HG02759 (cell line): Measurements from ENCODE around the gene LMO1.

ENCODE experiments used
- ATAC-seq: cut with Tn5 transposase; IDR thresholded peaks from one replicate; pipeline ENCODE4 v1.9.1; 2021; ENCODE audit warnings: mild to moderate bottlenecking, moderate library complexity; ENCODE audit not compliant: unreplicated experiment

The LMO1 gene

DNA sequence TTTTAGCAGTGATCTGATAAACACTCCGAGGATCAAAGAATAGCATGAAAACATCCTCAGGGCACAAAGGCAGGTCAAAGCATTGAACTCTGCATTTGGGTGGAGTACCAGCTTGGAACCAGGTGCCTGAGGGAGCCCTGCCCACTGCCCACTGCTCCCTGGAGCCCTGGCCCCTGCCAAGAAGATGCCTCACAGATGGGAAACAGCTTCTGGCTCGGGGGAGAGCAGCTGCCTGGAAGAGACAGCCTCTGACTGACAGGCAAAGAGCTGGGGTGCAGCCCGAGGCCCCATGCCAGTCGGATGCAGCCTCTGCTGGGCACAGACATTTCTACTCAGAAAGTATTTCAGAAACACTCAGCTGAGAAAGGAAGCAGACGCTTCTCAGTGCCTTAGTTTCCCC, 13.2 kb downstream of the LMO1 start:
- no peak for ATAC-seq

DNA sequence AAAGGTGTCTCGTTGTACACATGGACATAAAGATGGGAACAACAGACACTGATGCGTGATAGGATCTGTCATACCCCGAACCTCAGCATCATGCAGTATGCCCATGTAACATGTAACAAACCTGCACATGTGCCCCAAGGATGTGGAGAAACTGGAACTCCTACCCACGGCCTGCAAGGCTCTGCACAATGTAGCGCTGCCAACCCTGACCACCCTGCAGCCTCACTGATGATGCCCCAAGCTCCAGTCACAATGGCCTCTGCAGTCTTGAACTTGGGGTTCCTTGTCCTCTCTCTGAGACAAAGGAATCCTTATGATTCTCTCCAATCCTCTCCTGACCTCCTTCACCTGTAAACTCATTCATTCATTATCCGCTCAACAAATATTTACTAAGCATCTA, 14.2 kb downstream of the LMO1 start:
- no peak for ATAC-seq

DNA sequence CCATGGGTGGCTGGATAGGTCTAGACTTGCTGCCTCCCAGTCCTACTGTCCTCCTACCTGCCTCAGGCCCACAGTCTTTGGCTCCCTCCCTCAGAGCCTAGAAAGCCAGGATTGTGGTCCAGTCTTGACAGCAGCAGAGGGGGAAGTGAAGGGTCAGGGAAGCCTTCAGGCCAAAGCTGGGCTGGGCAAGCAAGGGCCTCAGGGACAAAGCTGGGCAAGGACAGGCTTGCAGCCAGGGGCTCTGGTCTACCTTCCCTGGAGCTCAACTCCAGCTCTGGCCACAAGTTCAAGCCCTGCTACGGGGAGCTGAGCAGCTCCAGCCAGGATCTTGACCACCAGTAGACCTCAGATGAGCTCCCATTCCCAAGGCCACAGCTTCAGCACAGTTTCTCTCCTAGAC, 14.9 kb downstream of the LMO1 start:
- no peak for ATAC-seq

DNA sequence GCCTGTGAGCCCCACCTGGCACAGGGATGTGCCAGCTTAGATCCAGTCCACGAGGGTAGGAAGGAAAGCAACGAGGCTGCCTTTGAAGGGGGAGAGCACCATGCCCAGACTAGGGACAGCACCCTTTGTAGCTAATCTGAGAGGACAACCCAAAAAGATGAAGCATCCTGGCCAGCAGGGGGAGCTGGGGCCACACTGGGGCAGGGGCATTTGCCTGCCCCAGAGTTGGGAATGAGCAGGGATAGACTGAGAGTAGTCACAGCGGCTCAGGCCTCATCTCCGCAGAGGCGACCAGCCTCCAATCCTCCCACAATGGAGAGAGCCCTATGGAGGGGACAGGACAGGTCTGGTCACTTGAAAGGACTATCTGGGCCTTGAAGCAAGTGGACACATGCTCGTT, 16.4 kb downstream of the LMO1 start:
- ATAC-seq, result no peak

DNA sequence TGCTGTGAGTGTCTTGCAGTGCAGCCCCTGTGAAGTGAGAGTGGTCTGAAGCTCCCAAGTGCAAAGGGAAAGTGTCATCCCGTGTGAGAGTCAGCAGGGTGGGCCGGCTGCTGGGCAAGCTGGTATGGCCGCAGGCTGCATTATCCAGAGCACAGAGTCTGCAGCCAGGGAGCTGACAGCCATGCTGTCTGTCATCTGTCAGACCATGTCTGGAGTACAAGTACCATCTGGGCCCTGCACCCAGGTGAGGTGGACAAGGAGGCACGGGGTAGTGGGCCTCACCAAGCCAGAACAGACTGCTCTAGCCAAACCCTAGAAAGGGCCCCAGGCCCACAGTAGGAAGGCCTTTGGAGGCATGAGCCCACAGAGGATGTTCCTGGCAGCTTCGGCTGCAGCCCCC, 20.2 kb downstream of the LMO1 start:
- no peak for ATAC-seq

DNA sequence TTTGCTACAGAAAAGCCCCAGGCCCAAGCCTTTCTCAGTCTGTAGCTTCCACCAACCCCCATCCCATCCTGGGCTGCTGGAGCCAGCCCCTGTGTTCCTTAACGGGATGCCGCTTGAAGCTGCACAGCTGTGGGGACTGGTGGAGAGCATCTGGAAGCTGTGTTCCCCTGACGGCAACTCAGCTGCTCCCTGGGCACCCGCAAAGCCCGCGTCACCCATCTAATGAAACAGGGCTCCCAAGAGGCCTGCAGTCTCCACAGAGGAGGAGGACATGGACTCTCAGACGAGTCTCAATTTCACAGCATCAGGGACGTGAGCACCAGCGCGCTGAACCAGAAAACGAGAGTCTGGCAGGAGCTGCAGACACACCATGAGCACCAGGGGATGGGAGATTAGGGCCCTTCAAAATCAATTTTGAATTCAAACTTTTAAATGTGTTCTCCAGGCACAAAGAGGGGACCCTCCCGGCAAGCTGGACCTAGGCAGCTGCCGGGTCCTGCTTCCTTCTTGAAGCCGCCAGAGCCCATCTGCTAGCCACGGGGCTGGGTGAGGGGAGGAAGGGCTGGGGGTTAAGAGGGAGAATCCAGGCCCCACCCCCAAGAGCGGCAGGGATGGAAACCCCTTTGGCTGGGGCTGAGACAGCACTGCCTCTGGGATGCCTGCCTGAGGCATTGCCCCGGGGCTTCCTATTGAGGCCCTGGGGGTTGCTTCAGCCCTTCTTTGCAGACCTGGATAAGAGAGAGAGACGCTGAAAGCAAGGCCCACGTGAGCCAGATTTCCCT, 21.0 kb downstream of the LMO1 start:
- no peak for ATAC-seq

DNA sequence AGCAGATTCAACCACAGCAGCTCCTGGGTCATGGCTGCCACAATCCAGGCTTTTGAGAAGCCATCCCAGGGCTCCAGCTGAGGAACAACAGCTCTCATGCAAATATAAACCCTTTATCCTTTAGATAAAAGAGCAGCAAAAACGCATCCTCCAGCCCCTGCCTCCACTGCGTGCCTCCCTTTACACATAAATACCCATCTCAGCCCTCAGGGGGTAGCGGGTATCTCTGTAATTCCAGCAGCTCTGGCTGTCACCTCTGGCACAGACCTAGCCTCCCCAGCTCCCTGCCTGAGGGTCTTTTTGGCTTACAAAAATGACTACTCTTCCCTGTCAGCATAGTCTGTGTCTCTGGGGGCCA, 21.6 kb downstream of the LMO1 start:
- ATAC-seq, result no peak

DNA sequence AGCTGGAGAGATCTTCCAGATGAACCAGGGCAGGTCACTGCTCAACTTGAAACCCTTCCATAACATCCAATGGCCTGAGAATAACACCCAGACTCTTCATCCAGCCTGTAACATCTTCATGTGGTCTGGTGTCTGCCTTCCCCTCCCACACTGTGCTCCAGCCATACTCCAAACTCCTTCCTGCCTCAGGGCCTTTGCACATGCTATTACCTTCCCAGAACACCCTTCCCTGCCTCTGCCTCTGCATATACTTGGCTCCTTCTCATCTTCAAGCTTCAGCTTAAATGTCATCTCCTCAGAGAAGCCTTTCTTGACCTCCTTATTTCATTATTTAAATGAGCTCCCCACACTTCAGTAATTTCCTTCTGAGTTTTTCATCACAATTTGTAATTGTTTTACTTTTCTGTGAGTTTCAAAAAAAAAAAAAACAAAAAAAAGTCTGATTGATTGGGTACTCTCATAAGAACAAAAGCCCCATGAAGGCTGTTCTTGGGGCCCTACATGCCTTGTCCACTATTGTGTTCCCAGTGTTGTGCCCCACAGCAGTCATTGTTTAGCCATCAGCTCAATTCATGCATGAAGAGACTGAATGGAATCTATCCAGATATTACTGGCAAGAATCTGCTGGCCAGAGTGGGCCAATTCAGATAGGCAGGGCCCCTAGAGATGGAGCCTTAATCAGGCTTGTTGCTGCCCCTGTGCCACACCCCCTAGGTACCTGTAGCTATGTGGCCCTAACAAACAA, 22.1 kb downstream of the LMO1 start:
- no peak for ATAC-seq

DNA sequence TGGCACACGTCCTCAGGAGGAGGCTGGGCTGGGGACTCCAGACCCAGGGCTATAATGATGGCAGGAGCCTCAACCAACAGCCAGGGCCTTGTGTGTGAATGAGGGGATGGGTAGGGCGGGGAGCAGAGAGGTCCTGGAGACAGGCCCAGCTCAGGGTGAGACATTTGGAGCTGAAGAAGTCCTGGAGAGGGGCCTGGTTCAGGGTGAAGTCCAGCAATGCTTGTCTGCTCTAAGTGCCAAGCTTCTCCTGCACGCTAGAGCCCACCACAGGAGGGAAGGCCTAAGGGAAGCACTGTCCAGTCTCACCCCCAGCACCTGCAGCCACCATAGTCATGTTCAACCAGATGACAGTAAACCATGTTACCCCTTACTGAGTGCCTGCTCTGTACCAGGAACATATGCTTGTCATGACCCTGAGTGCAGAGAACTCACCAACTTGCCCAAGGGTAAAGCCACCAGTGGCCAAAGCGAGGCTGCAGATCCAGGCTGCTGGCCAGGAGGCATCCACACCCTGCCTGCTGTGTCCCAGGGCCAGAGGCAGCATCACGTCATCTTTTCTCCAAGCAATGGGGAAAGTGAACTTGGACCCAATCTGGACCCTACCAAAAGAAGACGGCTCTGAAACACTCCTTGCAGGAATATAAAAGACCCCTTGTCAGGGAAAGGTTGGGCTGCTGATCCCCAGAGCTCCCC, 24.0 kb downstream of the LMO1 start:
- no peak for ATAC-seq

DNA sequence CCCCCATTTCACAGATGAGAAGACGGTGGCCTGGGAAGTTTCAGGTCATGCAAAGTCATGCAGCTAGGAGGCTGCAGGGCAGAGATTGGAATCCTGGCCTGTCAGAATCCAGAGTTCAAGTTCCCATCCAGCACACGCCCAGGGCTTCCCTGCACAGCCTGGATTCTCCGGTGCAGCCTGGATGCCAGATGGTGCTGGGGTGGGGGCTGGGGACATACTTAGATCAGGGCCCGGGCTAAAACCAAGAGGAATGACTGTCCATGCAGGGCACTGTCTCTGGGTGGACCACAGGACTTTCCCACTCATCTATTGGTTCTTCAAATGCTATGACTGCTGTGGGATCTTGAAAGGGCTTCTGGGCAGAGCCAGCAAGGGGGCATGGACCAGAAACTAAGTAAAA, 24.6 kb downstream of the LMO1 start:
- ATAC-seq, result no peak

DNA sequence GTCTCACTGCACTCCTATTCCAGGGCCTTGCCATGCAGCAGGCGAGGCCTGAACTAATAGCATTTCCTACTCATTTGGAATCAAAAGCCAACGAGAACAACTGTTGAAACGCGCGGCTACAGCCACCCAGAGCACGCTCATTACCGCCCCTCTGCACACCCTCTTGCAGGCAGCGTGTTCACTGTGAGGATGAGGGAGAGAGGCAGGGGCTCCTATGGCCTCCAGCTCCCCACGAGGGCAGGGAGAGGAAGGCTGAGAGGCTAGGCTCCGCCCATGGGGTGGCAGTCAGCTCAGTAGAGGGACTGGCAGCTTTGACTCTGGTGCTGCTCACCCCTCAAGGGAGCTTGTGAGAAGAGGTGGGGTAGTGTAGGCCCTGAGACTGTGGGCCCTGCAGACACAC, 26.2 kb downstream of the LMO1 start:
- ATAC-seq, result no peak

DNA sequence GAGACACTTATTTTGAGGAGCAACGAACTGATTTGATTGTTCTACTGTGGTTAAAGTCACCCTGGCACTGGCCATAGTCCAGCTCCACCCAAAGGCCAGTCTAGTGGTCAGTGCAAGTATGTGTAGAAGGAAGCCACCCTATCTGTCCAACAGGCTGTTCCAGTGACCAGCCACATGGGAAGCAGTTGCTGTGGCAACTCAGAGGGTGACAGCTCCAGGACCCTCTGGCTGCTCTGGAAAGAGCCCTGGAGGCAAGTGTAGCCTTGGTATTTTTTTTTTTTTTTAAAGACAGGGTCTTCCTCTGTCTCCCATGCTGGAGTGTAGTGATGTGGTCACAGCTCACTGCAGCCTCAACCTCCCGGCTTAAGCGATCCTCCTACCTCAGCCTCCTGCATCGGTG, 27.8 kb downstream of the LMO1 start:
- no peak for ATAC-seq

DNA sequence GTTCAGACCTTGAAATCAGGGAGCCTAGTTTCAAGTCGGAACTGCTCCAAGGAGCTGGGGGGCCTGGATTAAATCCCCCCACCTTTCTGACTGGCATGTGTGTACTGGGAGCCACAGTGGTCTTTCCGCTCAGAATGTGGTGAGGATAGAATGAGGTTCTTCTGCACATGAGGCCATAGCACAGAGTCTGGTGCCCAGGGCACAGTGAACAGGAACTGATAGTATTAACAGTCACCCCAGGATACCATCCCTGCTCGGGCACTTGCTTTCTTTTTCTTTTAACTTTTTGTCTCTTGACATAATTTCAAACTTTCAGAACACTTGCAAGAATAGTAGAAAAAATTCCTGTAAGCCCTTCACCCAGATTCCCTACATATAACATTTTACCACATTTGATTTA, 28.8 kb downstream of the LMO1 start:
- no peak for ATAC-seq

DNA sequence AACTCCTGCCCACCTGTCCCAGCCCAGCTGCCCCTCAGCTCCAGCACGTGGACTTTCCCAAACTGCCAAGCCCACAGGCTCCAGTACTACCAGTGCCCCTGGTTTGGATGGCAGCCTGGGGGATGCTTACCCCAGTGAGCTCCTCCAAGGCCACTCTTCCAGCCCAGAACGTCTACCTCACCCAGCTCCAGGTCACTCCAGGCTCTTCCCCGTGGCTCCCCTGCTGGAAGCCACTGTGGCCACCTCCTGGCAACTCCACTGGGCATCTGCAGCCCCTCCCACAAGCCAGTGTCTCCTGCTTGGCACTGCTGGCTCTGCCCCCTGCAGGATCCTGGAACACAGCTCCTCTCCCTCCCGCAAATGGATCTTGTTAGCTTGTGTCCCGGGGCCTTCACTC, 29.3 kb downstream of the LMO1 start:
- no peak for ATAC-seq

DNA sequence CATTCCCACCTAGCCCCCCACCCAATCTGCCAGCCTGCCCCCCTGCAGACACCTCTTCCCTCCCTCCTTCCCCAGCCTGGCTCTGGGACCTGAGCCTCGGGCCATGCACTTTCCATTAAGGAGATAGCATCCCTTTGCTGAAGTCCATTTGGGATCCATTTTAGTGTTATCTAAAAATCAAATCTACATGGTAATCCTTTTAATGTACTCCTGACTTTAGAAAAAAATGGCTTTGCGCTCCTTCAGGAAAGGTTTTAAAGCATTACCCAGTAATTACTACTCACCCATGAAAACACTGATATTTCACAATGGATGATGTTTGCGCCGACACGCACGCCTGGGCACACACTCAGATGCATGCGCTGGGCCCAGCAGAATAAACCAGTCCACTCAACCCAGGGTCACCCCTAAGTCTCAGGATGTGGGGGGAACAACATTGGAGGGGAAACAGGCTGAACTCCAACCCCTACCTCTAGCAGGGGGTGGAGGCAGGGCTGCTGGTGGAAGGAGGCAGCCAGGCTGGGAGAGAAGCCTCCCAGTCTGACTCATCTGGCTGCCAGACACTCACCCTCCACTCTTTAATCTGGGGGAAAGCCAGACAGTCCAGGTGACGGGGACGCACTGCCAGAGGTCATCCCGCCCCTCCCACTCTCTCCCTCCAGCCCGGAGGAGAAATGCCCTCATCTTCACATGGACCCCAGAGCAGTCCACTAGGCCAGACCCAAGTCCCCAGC, 29.8 kb downstream of the LMO1 start:
- ATAC-seq, result no peak

DNA sequence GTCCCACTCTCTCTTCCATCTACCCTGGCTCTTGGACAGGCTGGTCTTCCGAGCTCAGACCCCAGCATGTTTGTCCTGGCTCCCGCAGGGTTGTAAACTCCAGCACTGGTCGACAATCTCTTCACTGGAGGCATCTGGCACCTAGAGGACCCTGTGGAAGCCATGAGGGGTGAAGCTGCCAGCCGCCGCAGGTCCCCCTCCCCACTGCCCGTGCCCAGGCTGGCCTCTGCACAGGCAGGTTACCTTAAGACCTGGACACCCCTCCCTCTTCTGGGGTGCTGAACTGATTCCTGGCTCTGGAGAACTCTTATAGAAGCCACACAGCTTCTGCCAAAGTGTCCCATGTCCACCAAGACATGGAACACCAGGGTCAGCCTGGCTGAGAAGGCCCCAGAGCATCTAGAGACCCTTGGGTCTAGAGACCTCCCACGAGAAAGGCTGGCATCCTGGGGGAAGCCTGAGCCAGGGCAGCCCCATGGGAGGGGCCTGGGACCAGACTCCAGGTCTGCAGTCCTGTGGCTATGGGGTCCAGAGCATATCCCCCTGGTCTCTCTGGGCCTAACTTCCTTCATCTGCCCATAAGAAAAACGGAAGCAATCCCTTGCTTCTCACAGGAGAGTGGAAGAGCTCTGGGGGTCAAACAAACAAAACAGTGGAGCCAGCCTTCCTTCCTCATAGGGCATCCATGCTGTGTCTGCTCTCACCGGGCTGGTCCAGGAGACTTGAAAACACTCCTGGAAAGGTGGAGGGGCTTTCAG, 30.6 kb downstream of the LMO1 start:
- ATAC-seq, result no peak

DNA sequence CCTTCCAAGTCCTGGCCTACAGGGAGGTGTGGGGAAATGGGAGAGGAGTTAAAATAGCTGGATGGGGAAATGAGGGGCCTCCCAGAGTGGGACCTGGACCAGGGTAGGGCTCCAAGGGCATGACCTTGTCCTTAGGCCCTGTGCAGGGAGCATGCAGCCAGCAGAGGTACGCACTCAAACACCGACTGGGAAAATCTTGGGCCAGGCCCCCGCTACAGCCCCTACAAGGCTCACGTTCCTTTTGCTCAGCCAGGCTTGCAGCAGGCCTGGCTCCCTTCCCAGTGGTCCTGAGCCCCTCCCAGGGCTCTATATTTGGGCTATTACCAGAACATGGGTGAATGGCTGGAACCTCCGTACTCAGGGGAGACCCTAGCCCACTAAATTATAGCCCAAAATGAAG, 31.3 kb downstream of the LMO1 start:
- ATAC-seq, result no peak

DNA sequence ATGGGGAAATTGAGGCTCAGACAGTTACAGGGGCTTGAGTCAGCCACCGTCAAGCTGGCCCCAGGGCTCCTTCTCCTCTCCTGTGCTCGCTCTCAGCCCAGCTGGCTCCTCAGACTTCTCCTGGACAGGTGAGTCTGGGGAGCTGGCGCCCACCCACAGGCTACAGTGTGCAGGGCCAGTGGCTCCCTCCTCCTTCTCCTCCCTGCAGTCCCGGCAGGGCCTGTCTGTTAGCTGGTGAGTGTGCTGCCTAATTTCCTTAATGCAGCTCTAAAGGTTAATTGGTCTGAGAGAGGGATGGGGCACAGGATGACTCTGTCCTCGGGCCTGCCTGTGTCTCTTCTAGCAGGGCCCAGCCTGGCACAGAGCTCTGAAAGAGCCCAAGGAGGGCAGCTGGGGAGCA, 31.7 kb downstream of the LMO1 start:
- ATAC-seq, result no peak

DNA sequence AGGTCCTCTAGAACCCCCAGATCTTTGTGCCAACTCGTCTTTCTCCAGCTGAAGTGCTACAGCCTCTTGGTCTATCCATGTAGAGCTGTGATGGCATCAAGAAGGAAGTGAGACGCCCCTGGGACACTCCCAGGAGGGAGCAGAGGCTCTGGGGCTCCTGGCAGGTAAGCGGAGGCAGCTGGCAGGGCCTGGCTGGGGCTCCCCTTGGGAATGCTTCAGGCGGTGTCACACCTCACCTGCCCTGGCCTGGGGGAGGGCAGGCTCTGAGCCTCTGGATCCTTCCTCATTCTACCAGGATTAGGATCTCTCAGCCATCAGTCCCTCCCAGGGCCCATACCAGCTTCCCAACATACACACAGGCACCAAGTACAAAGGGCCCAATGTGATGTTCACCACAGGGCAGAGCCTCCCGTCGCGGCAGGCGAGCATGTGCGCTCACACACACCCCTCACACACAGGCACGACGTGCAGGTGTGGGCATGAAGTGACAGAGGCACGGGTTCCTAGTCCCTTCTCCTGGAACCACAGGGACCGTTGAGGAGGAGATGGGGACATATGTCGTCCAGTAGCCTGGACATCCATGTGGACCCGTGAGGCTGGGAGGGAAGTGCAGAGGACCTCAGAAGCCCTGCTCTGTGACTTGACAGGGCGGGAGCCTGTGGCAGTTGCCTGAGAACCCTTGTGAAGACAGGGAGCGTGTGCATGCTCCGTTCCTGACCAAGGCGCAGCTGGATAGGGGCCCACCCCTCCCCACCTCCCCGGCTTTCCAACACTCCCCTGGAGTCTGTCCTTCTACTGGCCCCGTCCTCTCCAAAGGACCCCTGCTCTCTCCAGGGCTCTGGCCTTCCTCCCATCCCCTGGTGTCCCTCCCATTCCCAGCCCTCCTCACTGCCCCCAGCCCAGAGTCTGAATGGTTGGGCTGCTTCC, 32.5 kb downstream of the LMO1 start:
- ATAC-seq, result no peak
